K562 (cell line): ENCODE data around the gene SAMD3.

Experiments used
- BHLHE40 ChIP-seq: IDR thresholded peaks from 2 replicates; pipeline ENCODE4 v1.6.1; 2011; ENCODE audit warnings: low read length, improper control_type of control experiment
- EP300 ChIP-seq: IDR thresholded peaks from 2 replicates; pipeline ENCODE4 v1.6.1; 2012; ENCODE audit warnings: low read length, improper control_type of control experiment
- FOSL1 ChIP-seq: fragments of 200-800 bp; sonication (Bioruptor generic); conservative IDR thresholded peaks from 2 replicates; pipeline ENCODE4 v1.6.1; 2016; ENCODE audit warnings: missing genetic modification characterization, missing compliant biosample characterization
- MAZ ChIP-seq, 2 experiments: fragments of 450-650 bp in 1 of 2; sonication (generic) in 1 of 2; formaldehyde crosslinking; IDR thresholded peaks in 1 of 2; conservative IDR thresholded peaks in 1 of 2; 2 replicates each; pipeline versions ENCODE4 v1.4.0 to v1.5.0; 2020; ENCODE audit warnings: mild to moderate bottlenecking in 1 of 2, missing genetic modification reagents in 1 of 2
- NRF1 ChIP-seq, 2 experiments: fragments of 450-650 bp; IDR thresholded peaks in 1 of 2; conservative IDR thresholded peaks in 1 of 2; 2 replicates each; pipeline ENCODE4 v1.6.1; 2014; ENCODE audit warnings: mild to moderate bottlenecking in 2 of 2
- POLR2A ChIP-seq: fragments of 450-650 bp; conservative IDR thresholded peaks from 2 replicates; pipeline ENCODE4 v1.6.1; 2016
- TCF7L2 ChIP-seq: fragments of 150-350 bp; IDR thresholded peaks from 2 replicates; pipeline ENCODE4 v1.6.1; 2016; ENCODE audit warnings: low read depth, mild to moderate bottlenecking, low read length, moderate library complexity
- ZBTB8A ChIP-seq: fragments of 450-650 bp; IDR thresholded peaks from 2 replicates; pipeline ENCODE4 v1.6.1; 2018; ENCODE audit warnings: mild to moderate bottlenecking, moderate library complexity; ENCODE audit not compliant: partially characterized antibody
- ZNF217 ChIP-seq: sonication (generic); formaldehyde crosslinking; IDR thresholded peaks from 2 replicates; pipeline ENCODE4 v1.8.0; 2022; ENCODE audit warnings: mild to moderate bottlenecking, missing genetic modification reagents
- TF ChIP-seq, protein P1 (sequence below), 3 experiments: IDR thresholded peaks in 2 of 3; conservative IDR thresholded peaks in 1 of 3; 2 replicates each; pipeline ENCODE4 v1.5.1; 2011 to 2012; ENCODE audit warnings: low read length in 3 of 3, mild to moderate bottlenecking in 3 of 3, control low read depth in 2 of 3, improper control_type of control experiment in 1 of 3, inconsistent platforms in 1 of 3, low read depth in 1 of 3, mixed read lengths in 1 of 3, moderate library complexity in 1 of 3; ENCODE audit not compliant: insufficient read depth in 2 of 3
- TF ChIP-seq, protein P2 (sequence below), 2 experiments: fragments of 450-650 bp; formaldehyde crosslinking in 1 of 2; IDR thresholded peaks; 2 replicates each; pipeline versions ENCODE4 v1.4.0 to v1.6.1; 2014 to 2020; ENCODE audit warnings: mild to moderate bottlenecking in 2 of 2, borderline replicate concordance in 1 of 2, low read depth in 1 of 2
- TF ChIP-seq, protein P3 (sequence below): sonication (generic); formaldehyde crosslinking; IDR thresholded peaks from 2 replicates; pipeline ENCODE4 v1.8.1; 2023; ENCODE audit warnings: mild to moderate bottlenecking, missing genetic modification reagents
- TF ChIP-seq, protein P4 (sequence below), 2 experiments: fragments of 450-650 bp in 1 of 2; sonication (generic) in 1 of 2; formaldehyde crosslinking; conservative IDR thresholded peaks; 2 replicates each; pipeline versions ENCODE4 v1.4.0 to v1.8.1; 2020 to 2022; ENCODE audit warnings: mild to moderate bottlenecking in 1 of 2, missing genetic modification reagents in 1 of 2

DNA sequence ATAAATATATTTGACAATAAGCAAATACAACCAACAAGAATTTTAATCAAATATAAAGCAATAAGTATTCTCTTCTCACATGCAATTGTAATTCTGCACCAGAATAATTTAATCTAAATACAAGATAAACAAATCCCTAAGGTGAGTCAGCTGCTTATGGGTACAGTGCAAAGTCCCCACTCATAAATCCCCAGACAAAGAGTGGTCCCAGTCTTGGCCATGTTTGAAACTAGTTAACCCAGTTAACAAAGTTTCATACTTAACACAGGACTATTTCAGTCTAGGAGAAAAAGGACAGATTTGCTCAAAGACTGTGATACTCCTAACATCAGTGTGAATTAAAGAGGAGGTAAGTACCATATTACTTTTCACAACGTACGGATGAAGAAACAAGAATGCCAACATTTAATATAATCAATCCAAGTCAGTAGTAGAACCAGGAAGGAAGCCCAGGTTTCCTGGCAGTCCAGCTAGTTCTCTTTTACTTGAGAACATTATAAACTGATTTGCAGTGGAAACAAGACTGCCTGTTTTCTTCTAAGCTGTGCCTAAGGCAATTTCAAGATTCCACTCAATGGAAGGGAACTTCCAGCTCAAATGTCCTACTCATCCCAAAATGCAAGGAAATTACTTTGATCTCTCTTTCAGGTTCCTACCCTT lies 10.4 kb downstream of the SAMD3 start:
- TF ChIP-seq ZBTB8A, result no peak
- TF ChIP-seq POLR2A, result no peak
- TF ChIP-seq, protein P1, sequence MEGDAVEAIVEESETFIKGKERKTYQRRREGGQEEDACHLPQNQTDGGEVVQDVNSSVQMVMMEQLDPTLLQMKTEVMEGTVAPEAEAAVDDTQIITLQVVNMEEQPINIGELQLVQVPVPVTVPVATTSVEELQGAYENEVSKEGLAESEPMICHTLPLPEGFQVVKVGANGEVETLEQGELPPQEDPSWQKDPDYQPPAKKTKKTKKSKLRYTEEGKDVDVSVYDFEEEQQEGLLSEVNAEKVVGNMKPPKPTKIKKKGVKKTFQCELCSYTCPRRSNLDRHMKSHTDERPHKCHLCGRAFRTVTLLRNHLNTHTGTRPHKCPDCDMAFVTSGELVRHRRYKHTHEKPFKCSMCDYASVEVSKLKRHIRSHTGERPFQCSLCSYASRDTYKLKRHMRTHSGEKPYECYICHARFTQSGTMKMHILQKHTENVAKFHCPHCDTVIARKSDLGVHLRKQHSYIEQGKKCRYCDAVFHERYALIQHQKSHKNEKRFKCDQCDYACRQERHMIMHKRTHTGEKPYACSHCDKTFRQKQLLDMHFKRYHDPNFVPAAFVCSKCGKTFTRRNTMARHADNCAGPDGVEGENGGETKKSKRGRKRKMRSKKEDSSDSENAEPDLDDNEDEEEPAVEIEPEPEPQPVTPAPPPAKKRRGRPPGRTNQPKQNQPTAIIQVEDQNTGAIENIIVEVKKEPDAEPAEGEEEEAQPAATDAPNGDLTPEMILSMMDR (IDR thresholded peaks at IDR 0.05 in 2 of 3, conservative IDR thresholded peaks at IDR 0.05 in 1 of 3; ENCODE audit: insufficient read depth in 2 of 3, low read depth in 1 of 3, low read length in 3 of 3), result no peak
- TF ChIP-seq NRF1 (conservative IDR thresholded peaks at IDR 0.05 in 1 of 2, IDR thresholded peaks at IDR 0.05 in 1 of 2), result no peak
- TF ChIP-seq ZNF217 (CRISPR knock-in tag), result no peak
- TF ChIP-seq MAZ (CRISPR knock-in tag; conservative IDR thresholded peaks at IDR 0.05 in 1 of 2, IDR thresholded peaks at IDR 0.05 in 1 of 2), result no peak
- no peak for TF ChIP-seq EP300
- no peak for TF ChIP-seq FOSL1 (tag)
- no peak for TF ChIP-seq BHLHE40
- TF ChIP-seq, protein P2, sequence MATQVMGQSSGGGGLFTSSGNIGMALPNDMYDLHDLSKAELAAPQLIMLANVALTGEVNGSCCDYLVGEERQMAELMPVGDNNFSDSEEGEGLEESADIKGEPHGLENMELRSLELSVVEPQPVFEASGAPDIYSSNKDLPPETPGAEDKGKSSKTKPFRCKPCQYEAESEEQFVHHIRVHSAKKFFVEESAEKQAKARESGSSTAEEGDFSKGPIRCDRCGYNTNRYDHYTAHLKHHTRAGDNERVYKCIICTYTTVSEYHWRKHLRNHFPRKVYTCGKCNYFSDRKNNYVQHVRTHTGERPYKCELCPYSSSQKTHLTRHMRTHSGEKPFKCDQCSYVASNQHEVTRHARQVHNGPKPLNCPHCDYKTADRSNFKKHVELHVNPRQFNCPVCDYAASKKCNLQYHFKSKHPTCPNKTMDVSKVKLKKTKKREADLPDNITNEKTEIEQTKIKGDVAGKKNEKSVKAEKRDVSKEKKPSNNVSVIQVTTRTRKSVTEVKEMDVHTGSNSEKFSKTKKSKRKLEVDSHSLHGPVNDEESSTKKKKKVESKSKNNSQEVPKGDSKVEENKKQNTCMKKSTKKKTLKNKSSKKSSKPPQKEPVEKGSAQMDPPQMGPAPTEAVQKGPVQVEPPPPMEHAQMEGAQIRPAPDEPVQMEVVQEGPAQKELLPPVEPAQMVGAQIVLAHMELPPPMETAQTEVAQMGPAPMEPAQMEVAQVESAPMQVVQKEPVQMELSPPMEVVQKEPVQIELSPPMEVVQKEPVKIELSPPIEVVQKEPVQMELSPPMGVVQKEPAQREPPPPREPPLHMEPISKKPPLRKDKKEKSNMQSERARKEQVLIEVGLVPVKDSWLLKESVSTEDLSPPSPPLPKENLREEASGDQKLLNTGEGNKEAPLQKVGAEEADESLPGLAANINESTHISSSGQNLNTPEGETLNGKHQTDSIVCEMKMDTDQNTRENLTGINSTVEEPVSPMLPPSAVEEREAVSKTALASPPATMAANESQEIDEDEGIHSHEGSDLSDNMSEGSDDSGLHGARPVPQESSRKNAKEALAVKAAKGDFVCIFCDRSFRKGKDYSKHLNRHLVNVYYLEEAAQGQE (IDR thresholded peaks at IDR 0.05; ENCODE audit: borderline replicate concordance), result no peak
- TF ChIP-seq, protein P2 (CRISPR knock-in tag; IDR thresholded peaks at IDR 0.05; ENCODE audit: low read depth), result no peak
- TF ChIP-seq, protein P3, sequence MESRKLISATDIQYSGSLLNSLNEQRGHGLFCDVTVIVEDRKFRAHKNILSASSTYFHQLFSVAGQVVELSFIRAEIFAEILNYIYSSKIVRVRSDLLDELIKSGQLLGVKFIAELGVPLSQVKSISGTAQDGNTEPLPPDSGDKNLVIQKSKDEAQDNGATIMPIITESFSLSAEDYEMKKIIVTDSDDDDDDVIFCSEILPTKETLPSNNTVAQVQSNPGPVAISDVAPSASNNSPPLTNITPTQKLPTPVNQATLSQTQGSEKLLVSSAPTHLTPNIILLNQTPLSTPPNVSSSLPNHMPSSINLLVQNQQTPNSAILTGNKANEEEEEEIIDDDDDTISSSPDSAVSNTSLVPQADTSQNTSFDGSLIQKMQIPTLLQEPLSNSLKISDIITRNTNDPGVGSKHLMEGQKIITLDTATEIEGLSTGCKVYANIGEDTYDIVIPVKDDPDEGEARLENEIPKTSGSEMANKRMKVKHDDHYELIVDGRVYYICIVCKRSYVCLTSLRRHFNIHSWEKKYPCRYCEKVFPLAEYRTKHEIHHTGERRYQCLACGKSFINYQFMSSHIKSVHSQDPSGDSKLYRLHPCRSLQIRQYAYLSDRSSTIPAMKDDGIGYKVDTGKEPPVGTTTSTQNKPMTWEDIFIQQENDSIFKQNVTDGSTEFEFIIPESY, result no peak
- TF ChIP-seq, protein P4, sequence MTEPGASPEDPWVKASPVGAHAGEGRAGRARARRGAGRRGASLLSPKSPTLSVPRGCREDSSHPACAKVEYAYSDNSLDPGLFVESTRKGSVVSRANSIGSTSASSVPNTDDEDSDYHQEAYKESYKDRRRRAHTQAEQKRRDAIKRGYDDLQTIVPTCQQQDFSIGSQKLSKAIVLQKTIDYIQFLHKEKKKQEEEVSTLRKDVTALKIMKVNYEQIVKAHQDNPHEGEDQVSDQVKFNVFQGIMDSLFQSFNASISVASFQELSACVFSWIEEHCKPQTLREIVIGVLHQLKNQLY (CRISPR knock-in tag; conservative IDR thresholded peaks at IDR 0.05), result no peak
- no peak for TF ChIP-seq TCF7L2
